CD4-positive, alpha-beta T cell treated with Interleukin-15 for 1 hour (primary cell): Measurements from ENCODE around the gene COBL.

Experiments
- DNase-seq: peaks from one replicate; pipeline ENCODE4 v3.0.0-alpha.2; 2020

COBL gene

GRCh38 chr7:51269911-51270310 lies 46.7 kb downstream of the COBL start:
- no peak for DNase-seq

- DNase-seq, result no peak
Observed at GRCh38 chr7:51269321-51269720, 47.3 kb downstream of the COBL start.

- DNase-seq, result no peak
Observed at GRCh38 chr7:51268859-51269258, 47.8 kb downstream of the COBL start.

GRCh38 chr7:51267169-51267568 lies 49.4 kb downstream of the COBL start:
- DNase-seq, result no peak

- no peak for DNase-seq
Observed at GRCh38 chr7:51265066-51265907, 51.3 kb downstream of the COBL start.

- DNase-seq, result no peak
Observed at GRCh38 chr7:51263631-51264484, 52.8 kb downstream of the COBL start.

GRCh38 chr7:51262796-51263531 lies 53.6 kb downstream of the COBL start:
- no peak for DNase-seq

GRCh38 chr7:51261950-51262795 lies 54.4 kb downstream of the COBL start:
- DNase-seq, result no peak

- DNase-seq, result no peak
Observed at GRCh38 chr7:51261117-51261835, 55.3 kb downstream of the COBL start.

GRCh38 chr7:51260516-51260915 lies 56.1 kb downstream of the COBL start:
- no peak for DNase-seq

GRCh38 chr7:51259766-51260165 lies 56.8 kb downstream of the COBL start:
- DNase-seq, result no peak

GRCh38 chr7:51256916-51257315 lies 59.7 kb downstream of the COBL start:
- no peak for DNase-seq

- no peak for DNase-seq
Observed at GRCh38 chr7:51256209-51256781, 60.3 kb downstream of the COBL start.

GRCh38 chr7:51255536-51256208 lies 60.9 kb downstream of the COBL start:
- DNase-seq, result no peak

GRCh38 chr7:51255036-51255435 lies 61.6 kb downstream of the COBL start:
- DNase-seq, result no peak

GRCh38 chr7:51253157-51253556 lies 63.5 kb downstream of the COBL start:
- DNase-seq, result no peak

GRCh38 chr7:51251290-51251689 lies 65.3 kb downstream of the COBL start:
- no peak for DNase-seq

- no peak for DNase-seq
Observed at GRCh38 chr7:51250512-51250911, 66.1 kb downstream of the COBL start.

GRCh38 chr7:51249991-51250390 lies 66.6 kb downstream of the COBL start:
- DNase-seq, result no peak

- no peak for DNase-seq
Observed at GRCh38 chr7:51249187-51249945, 67.2 kb downstream of the COBL start.
